ENCODE measurements around the gene DRAM2. TPM values are rescaled to one million over a fixed set of nuclear protein-coding genes. Genes with fewer than 3 reads are reported as not detected.

DRAM2 gene
- total RNA-seq, 1 donor from 2014 or later = 46.4 TPM

- no peak overlapping the region for H3K4me3 ChIP-seq (ENCODE audit: low read depth, low read length)
- no peak for TF ChIP-seq CTCF (conservative IDR thresholded peaks at IDR 0.05; ENCODE audit: low read depth, low read length)
- DNase-seq (ENCODE audit: low read depth) = no peak
Measured at GRCh38 chr1:111175349-111175748, 35.5 kb upstream of the DRAM2 start.

GRCh38 chr1:111174070-111174469 lies 34.2 kb upstream of the DRAM2 start:
- no peak overlapping the region for H3K4me3 ChIP-seq (ENCODE audit: low read depth, low read length)
- TF ChIP-seq CTCF (conservative IDR thresholded peaks at IDR 0.05; ENCODE audit: low read depth, low read length) = no peak
- DNase-seq (ENCODE audit: low read depth) = no peak

GRCh38 chr1:111172463-111172862 lies 32.6 kb upstream of the DRAM2 start:
- DNase-seq (ENCODE audit: low read depth) = no peak
- no peak overlapping the region for H3K4me3 ChIP-seq (ENCODE audit: low read depth, low read length)
- no peak for TF ChIP-seq CTCF (conservative IDR thresholded peaks at IDR 0.05; ENCODE audit: low read depth, low read length)

GRCh38 chr1:111164151-111164550 lies 24.3 kb upstream of the DRAM2 start:
- H3K4me3 ChIP-seq (ENCODE audit: low read depth, low read length) = no peak overlapping the region
- no peak for TF ChIP-seq CTCF (conservative IDR thresholded peaks at IDR 0.05; ENCODE audit: low read depth, low read length)
- no peak for DNase-seq (ENCODE audit: low read depth)

GRCh38 chr1:111163363-111163762 lies 23.5 kb upstream of the DRAM2 start:
- no peak for TF ChIP-seq CTCF (conservative IDR thresholded peaks at IDR 0.05; ENCODE audit: low read depth, low read length)
- DNase-seq (ENCODE audit: low read depth) = no peak
- H3K4me3 ChIP-seq (ENCODE audit: low read depth, low read length) = no peak overlapping the region

GRCh38 chr1:111162488-111162880 lies 22.6 kb upstream of the DRAM2 start:
- no peak for DNase-seq (ENCODE audit: low read depth)
- no peak overlapping the region for H3K4me3 ChIP-seq (ENCODE audit: low read depth, low read length)
- no peak for TF ChIP-seq CTCF (conservative IDR thresholded peaks at IDR 0.05; ENCODE audit: low read depth, low read length)

GRCh38 chr1:111161843-111162487 lies 22.1 kb upstream of the DRAM2 start:
- TF ChIP-seq CTCF (conservative IDR thresholded peaks at IDR 0.05; ENCODE audit: low read depth, low read length) = no peak
- H3K4me3 ChIP-seq (ENCODE audit: low read depth, low read length) = no peak overlapping the region
- no peak for DNase-seq (ENCODE audit: low read depth)
